ENCODE results near the gene OR2G2.

DNA sequence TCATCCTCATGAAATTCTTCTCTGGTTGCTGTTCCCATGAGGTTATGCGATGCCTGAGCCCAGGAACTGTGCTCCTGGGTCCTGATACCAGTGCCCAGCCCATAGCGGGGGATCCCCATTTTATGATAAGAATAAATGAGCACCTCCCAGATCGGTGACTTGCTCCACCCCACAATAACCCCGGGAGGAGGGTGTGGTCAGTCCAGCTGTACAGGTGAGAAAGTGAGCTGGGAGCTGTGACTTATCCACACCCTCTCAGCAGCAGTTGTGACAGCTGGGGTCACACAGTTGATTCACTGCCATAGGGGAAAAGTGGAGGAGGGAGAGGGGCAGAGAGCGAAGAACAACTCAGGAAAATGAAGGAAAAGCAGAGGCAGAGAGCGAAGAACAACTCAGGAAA, 50.6 kb downstream of the OR2G2 start:
- no peak for TF ChIP-seq CTCF (IDR thresholded peaks at IDR 0.05)
- TF ChIP-seq POLR2A (IDR thresholded peaks at IDR 0.05): no peak
